Measurements from ENCODE around the gene COX7B2.

- TF ChIP-seq, protein P1, sequence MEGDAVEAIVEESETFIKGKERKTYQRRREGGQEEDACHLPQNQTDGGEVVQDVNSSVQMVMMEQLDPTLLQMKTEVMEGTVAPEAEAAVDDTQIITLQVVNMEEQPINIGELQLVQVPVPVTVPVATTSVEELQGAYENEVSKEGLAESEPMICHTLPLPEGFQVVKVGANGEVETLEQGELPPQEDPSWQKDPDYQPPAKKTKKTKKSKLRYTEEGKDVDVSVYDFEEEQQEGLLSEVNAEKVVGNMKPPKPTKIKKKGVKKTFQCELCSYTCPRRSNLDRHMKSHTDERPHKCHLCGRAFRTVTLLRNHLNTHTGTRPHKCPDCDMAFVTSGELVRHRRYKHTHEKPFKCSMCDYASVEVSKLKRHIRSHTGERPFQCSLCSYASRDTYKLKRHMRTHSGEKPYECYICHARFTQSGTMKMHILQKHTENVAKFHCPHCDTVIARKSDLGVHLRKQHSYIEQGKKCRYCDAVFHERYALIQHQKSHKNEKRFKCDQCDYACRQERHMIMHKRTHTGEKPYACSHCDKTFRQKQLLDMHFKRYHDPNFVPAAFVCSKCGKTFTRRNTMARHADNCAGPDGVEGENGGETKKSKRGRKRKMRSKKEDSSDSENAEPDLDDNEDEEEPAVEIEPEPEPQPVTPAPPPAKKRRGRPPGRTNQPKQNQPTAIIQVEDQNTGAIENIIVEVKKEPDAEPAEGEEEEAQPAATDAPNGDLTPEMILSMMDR (IDR thresholded peaks at IDR 0.05), result no peak
- TF ChIP-seq EZH2 (IDR thresholded peaks at IDR 0.05; ENCODE audit: borderline replicate concordance, insufficient read depth, low read depth, low read length, poor library complexity, severe bottlenecking), result no peak
Observed at GRCh38 chr4:46836584-46836983, 72.5 kb downstream of the COX7B2 start.

Measured in B cell (primary cell).